HG02623 (cell line): Measurements from ENCODE around the gene SPAG16.

Experiments used
- ATAC-seq: cut with Tn5 transposase; IDR thresholded peaks from one replicate; pipeline ENCODE4 v1.9.1; 2021; ENCODE audit warnings: moderate library complexity; ENCODE audit not compliant: unreplicated experiment

Gene SPAG16

DNA sequence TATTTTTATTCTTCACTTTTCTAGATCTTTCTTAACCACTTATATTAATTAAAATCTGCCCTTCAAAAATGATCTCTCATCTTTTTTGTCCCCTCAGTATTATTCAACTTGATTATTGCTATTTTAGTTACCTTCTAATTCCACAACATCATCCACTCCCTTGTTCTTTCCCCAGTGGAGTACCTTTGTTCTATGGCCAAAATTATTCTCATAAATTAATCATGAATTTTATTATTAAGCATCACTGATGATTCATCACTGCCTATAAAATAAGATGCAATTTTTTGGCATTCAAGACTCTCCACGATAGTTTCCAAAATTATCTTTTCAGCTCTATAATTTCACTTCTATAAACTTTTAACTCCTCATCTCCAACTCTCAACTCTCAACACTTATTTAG lies 505.7 kb downstream of the SPAG16 start:
- ATAC-seq: no peak

DNA sequence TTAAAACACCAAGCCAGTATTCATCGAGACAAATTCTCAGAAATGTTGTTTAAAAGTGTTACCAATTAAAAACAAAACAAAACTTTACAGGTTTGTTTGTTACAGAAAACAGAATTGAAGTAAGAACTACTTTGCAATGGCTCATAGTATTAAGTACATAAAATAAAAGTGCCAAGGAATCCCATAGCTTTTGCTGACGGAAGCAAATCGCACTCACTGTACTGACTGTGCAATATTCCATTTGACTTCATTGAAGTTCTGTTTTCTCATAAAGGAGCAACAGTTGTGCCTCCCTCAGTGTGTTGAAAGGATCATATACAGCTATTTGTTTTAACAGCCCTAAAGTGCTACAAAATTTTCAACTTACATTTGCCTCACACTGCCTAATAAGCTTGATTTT lies 507.8 kb downstream of the SPAG16 start:
- no peak for ATAC-seq

DNA sequence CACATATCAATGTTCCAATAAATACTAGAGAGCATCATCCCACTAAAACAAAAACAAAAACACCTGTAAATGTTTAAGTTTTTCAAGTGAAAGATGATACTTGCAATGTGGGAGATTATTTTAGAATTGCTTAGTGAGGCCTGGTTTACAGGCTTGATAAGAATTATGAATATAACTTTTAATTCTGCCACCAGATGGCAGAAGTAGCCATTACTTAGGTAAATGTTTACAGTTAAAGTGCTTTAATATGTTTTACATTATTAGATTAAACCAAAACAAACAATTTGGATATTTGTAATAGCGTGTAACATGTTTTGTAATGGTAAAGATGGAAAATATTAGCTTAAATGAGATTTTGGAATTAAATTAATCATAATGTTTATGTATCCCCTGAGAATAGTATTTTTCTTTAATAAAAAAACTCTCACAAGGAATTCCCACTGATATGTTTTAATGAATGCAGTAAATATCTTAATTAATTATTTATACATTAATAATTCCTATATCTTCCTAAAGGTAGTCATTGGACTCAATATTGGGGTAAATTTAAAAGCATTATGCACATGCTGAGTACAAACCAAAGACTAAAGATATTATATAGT lies 522.0 kb downstream of the SPAG16 start:
- ATAC-seq: peak; percentile 48

DNA sequence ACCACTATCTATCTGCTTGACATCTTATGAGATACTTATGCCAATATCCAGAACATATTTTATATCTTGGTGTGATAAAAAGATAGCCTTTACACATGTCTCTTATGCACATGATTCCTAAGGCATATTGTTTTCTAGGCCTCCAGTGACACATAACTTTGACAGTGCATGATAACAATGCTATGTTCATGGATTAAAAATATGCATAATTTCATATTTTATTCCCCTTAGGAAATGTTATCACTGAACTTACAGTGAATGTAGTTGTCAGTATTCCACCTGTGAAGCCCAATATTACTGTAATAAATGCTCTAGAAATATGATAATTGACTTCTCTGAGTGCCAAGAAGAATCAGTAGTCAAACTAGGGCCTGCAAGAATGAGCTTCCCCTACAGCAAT lies 532.3 kb downstream of the SPAG16 start:
- no peak for ATAC-seq

DNA sequence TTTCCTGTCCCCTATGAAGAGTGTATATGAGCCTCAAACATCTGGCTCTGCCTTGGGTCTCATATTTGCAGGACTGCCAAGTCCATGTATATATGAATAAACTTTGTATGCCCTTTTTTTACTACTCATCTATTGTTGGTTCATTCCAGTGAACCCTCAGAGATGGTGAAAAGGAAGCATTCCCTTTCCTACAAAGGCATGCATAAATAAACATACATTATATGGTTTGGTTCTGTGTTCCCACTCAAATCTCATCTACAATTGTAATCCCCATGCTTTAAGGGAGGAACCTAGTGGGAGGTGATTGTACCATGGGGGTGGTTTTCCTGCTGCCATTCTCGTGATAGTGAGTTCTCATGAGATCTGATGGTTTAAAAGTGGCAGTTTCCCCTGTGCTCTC lies 534.2 kb downstream of the SPAG16 start:
- ATAC-seq: no peak

DNA sequence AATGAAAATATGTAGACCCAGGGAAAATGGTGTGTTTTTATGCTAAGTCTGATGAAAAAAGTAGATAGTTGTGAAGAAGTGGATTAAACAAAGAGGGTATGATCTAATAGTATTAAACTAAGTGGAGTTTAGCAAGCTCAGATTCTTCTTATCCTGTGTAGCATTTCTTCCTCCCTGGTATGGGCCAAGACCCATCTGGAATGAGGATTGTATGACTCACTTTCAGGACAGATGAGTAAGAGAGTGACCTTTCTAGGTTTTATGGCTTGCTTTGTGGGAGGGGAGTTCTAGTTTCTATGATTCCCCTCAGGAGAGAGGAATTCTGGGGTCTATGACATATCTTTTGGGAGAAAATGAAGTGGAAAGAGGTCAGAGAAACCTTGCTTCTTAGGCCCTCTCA lies 550.1 kb downstream of the SPAG16 start:
- no peak for ATAC-seq

DNA sequence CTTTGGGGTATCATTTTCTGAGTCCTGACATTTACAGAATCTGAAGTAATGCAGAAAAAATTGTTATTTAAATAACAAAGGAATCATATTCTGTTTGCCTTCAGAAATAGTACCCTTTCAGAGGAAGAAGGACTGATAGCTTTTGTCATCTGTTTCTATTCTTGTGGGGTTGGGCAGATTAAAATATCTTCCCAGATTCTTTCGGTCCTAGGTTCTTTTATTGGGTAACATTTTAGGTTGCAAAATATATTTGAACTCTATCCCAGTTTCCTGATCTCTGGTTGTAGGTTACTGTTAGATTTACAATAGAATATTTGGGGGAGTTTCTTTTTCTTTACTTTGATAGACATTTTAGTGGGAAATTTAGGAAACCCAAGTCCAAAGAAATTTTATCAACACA lies 550.5 kb downstream of the SPAG16 start:
- ATAC-seq: no peak

DNA sequence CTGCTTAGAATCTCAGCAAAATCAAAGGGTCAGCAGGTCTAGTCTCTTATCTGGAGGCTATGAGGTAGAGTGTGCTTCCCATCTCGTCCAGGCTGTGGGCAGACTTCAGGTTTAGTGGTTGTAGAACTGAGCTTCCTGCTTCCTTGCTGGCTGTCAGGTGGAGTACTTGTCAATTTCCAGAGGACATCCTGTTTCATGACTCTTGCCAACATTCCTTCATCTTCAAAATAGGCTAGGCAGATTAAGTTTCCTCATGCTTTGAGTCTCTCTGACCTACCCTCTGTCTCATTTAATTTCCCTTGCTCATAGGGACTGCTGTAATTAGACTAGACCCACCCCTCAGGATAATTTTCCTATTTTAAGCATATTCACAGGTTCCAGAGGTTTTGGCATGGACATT lies 562.6 kb downstream of the SPAG16 start:
- ATAC-seq: no peak

DNA sequence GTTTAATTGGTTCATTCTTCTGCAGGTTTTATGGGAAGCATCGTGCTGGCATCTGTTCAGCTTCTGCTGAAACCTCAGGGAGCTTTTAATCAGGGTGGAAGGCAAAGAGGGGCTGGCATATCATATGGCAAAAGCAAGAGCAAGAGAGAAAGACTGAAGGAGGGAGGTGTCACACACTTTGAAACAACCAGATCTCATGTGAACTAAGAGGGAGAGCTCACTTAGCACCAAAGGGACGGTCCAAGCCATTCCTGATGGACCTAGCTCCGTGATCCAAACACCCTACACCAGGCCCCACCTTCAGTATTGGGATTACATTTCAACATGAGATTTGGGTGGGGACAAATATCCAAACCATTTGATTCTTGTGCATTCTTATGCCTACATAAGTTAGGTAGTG lies 563.1 kb downstream of the SPAG16 start:
- no peak for ATAC-seq

DNA sequence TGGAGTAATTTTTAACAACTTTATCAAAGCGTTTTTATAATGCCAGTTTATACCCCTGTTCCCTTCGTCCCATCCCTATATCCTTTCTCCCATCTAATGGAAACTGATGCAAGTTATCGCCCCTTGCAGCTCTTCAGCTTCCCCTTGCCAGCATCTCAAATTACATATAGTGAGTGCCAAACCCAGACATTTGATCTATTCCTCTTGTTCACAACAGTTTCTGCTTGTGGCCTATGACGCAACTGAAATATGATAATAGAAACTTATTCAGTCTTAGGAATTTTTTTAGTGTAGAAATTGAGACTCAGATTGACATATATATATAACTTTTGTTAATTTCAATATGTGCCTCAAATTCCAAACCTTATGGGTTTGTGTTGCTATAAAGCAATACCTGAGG lies 564.4 kb downstream of the SPAG16 start:
- ATAC-seq: no peak

DNA sequence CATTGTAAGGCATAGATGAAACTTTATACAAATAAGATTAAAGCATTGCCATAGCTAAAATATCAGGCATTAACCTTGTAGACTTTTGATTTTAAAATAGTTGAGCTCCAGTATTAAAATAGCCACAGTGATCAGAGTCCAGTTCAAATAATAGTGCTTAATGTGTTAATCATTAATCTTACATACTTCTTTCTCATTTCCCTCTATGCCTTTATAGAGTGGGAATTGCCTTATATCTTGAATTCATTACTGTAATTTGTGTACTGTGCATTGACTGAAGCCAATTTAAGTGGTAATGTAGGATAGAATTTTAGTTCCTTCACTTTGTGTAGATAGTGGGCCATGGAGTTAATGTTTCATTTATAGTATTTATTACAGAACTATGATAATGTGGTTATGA lies 577.4 kb downstream of the SPAG16 start:
- no peak for ATAC-seq

DNA sequence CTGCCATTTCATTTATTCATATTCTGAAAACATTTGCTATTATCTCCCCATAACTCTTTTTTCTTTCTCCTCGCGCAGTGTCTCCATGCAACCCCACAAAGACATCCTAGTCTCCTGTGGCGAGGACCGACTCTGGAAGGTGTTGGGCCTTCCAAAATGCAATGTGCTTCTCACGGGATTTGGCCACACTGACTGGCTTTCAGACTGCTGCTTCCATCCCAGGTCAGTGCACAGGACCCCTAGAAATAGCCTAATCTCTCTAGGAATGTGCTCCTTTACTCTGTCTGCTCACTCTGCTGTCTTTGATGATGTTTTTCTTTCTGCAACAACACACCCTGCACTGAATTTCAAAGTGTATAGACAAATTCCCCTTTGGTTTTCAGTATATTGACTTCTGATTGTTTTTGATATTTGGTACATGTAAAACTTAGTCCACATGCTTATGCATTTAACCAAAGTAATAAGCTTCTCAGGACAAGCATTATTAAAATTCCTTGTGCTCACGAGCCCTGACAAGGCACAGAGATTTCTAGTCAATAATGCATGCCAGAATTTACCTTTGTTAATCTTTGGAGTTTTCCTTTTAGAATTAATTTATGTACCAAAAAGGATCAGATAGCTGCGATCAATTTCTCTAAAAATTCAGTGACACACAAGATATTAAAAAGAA lies 578.3 kb downstream of the SPAG16 start:
- no peak for ATAC-seq

DNA sequence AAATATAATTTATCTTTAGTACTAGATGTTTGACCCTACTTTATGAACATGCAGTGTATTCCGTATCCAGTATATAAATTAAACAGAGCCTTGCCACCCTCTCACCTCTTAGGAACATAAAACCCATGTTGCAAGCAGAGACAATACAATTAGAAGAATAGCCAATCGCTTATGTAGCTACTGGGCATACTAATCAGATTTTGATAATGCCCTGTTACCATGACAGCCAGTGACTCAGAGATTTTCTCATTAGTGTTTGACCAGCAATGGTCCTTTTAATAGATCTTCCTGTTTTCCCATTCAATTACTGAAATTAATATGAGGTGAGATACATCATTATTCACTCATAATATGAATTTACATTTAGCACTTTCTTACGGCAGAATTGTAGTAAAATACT lies 579.3 kb downstream of the SPAG16 start:
- ATAC-seq: no peak

DNA sequence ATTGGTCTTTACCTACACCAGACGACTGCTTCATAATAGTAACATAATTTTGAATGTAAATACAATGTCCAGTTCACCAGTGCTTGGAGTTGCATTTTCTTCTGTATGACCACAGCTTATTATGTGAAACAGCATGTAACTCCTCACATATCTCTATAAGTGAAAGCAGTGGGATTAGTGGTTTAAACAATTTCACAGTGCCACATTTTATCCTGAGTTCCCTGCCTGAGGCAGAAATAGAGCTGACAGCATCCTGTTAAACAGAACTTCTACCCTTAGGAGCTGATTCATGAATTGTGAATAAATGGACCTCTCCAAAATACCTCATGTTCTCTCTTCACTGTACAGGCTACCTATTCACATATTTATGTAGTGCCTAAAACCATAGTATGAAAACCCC lies 584.3 kb downstream of the SPAG16 start:
- ATAC-seq: no peak

DNA sequence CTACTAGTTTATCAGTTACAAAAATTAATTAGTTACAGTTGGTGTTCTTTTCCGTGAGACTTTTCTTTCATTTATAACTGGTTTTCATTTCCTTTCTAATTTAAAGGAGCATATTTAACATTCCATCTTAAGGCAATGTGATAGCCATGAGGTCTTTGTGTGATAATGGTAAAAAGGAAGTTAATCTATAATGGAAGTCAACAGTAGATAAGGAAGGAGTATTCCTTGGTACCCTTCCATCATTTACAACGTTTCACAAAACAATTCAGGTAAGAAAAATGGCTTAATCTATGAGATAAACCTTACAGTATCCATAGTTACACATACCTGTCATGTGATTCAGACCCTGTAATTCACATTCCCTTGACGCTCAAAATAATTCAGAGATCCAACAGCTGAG lies 601.2 kb downstream of the SPAG16 start:
- no peak for ATAC-seq

DNA sequence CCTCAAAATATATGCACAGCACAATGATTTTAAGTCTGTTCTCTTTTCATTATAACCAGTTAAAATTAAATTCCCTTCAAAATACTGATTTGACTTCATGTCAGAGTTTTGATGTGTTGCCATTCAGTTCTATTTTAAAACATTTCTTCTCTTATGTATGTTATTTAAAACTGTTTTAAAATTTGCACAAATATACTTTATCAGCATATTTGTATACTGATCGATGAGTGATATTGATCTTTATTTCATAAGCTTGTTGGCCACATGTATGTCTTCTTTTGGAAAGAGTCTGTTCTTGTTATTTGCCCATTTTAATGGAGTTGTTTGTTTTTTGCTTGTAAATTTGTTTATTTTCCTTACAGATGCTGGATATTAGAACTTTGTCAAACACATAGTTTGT lies 630.2 kb downstream of the SPAG16 start:
- ATAC-seq: no peak

DNA sequence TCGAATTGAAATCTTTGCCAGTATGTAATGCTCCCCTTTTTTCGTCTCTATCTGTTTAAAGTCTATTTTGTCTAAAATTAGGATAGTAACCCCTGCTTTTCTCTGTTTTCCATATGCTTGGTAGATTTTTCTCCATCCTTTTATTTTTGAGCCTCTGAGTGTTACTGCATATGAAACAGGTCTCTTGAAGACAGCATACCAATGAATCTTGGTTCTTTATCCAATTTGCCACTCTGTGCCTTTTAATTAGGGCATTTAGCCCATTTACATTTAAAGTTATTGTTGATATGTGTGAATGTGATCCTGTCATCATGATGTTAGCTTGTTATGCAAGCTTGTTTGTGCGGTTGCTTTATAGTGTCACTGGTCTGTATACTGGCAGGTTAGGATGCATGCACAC lies 635.8 kb downstream of the SPAG16 start:
- ATAC-seq: no peak

DNA sequence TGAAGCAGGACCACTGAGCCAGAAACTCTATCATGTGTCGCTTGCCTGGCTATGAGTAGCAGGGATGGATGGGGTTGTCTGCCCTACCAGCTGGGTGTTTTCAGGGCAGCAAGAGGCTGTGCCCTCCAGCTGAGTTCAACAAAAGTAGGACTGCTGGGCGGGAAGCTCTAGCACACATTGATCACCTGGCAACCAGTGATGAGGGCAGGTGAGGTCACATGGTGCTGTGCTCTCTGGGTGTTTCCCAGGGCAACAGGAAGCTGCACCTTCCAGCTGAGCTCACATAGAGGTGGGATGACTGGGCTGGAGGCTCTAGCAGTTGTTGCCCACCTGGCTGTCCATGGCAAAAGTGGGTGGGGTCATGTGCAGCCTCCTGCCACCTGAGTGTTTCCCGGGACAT lies 639.3 kb downstream of the SPAG16 start:
- no peak for ATAC-seq

DNA sequence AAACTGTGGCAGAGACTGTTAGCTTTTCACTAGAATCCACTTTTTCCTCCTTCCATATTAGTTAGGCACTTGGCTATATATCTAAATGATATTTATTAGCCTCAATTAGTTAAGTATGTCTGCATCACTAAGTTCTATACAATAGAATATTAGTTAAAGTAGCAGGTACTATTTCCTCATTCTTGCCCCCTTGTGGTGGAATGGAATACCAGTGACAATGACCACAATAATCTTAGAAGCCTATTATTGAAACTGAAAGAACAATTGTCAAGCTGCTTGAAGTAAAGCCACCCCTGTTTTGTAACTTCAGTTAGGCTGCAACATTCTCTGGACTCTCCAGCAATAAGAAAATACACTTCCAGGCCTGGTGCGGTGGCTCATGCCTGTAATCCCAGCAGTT lies 650.3 kb downstream of the SPAG16 start:
- peak; percentile 99 for ATAC-seq

DNA sequence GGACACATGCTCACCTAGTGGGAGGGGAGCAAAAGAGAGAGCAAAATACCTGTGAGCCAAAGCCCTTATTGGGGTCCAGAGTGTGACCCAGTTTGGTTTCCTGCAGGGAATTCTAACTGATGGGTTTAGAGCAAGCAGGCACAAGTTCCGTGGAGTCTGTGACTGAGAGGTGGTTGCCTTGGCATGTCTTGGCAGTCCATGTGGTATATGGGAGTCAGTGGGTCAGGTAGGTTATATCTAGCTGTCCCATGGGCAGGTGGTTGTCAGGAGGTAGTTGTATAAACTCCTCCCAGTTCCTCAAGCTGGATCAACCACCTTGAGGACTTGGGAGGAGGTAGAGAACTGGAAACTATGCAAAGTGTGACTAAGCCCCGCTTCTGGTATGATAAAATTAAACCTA lies 673.8 kb downstream of the SPAG16 start:
- ATAC-seq: no peak

DNA sequence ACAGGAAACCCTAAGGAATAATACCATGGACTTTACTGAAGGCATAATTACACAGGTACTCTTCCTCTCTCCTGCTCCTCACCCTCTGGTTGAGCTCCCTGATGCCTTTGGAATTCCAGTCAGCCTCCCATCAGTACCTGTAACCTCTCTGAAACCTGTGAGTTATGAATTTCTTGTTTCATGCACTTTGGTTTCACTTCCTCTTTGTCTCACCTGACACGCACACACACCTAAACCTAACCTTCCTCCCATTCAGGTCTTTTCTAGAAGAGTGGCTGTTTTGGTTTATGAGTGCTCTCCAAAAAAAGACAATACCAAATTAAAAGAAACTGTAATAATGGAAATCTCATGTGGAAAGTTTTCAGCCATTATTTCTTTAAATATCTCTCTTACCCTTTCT lies 675.3 kb downstream of the SPAG16 start:
- ATAC-seq: no peak

DNA sequence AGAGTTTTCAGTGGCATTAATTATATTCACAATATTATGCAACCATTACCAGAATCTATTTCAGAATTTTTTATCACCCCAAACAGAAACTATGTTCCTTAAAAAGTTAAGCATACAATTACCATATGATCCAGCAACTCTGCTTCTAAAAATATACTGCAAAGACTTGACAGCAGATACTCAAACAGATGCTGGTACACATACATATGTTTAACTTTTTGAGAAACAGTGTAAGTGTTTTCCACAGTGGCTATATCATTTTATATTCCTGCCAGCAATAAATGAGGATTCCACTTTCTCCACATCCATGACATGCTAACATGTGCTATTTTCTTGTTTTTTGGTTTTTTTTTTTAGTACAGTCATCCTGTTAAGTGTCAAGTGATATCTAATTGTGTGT lies 687.3 kb downstream of the SPAG16 start:
- no peak for ATAC-seq

DNA sequence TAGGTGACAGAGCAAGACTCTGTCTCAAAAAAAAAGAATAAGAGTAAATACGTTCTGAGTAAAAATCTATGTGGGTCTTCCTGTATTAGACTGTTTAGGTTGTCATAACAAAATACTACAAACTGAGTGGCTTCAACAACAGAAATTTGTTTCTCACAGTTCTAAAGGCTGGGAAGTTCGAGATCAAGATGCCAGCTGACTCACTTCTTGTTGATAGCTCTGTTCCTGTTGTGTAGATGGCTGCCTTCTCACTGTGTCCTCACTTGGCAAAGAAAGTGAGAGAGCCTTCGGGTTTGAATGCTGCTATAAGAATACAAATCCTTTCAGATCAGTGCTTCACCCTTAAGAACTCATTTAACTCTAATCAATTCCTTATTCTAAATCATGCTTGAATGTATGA lies 696.6 kb downstream of the SPAG16 start:
- ATAC-seq: no peak
